Body of pancreas (tissue), 4 donors: ENCODE measurements around the gene PPP2R3B. TPM values are rescaled to one million over a fixed set of nuclear protein-coding genes. Genes with fewer than 3 reads are reported as not detected.
"Not testable (repeated sequence)": the region's sequence is repeated elsewhere in the genome, so short reads cannot be mapped to it uniquely, and the experiment has no call there.

Source experiments
- ATAC-seq: fragments of 150-250 bp; one replicate; pipeline ENCODE4 v1.9.1; 2016
- DNase-seq, 4 donors: peaks; one replicate each; pipeline ENCODE4 v3.0.0-alpha.2; 2019
- H3K27ac ChIP-seq, 4 donors: fragments of 200-600 bp; sonication (generic); 1 replicate in 3 of 4; 2 replicates in 1 of 4; pipeline versions ENCODE4 v1.5.1 to v1.6.1; 2016 to 2019; ENCODE audit warnings: mild to moderate bottlenecking in 1 of 4, mixed read lengths in 1 of 4, moderate library complexity in 1 of 4
- H3K27me3 ChIP-seq, 2 donors: fragments of 200-600 bp; sonication (generic); one replicate each; pipeline ENCODE4 v1.6.0; 2016; ENCODE audit warnings: mild to moderate bottlenecking in 1 of 2
- H3K36me3 ChIP-seq, 2 donors: fragments of 200-600 bp; sonication (generic); replicated peaks in 1 of 2; 2 replicates each; pipeline ENCODE4 v1.5.1; 2016; ENCODE audit warnings: low read depth in 2 of 2; ENCODE audit not compliant: insufficient read depth in 1 of 2
- H3K4me1 ChIP-seq: fragments of 200-600 bp; sonication (generic); one replicate; pipeline ENCODE4 v1.6.0; 2016
- H3K4me3 ChIP-seq, 2 donors: fragments of 200-600 bp; sonication (generic); 1 replicate in 1 of 2; 2 replicates in 1 of 2; pipeline ENCODE4 v1.5.1; 2016 to 2019
- H3K9me3 ChIP-seq, 3 donors: fragments of 200-600 bp; sonication (generic); 1 replicate in 2 of 3; 2 replicates in 1 of 3; pipeline ENCODE4 v1.5.1; 2016
- POLR2A ChIP-seq, 3 donors: fragments of 450-650 bp; IDR thresholded peaks; one replicate each; pipeline ENCODE4 v1.6.1; 2016; ENCODE audit warnings: antibody characterized with exemption in 3 of 3, mild to moderate bottlenecking in 2 of 3
- whole genome bisulfite sequencing, 2 donors: methylation state at CpG; one replicate each; pipeline ENCODE4 v1.1.5; 2017; 5-methylcytosine and 5-hydroxymethylcytosine counted together
- intact Hi-C: fragments of 100-400 bp; cut with DNase I; formaldehyde crosslinking; loops from one replicate; pipeline ENCODE4 v1.15.1; 2023
- total RNA-seq, 2 donors: library from RNA; depleted of rRNA; stranded (reverse); fragments of >200 nt; gene quantifications; one replicate each; pipeline ENCODE4 v1.1.0, GENCODE V29; 2016
- TF ChIP-seq, protein P1 (sequence below), 7 experiments: fragments of 450-650 bp in 4 of 7; fragments of 200-600 bp in 3 of 7; sonication (generic) in 3 of 7; IDR thresholded peaks; one replicate each; pipeline ENCODE4 v1.5.1; 2016 to 2019; ENCODE audit warnings: antibody characterized with exemption in 7 of 7

PPP2R3B gene
- total RNA-seq, 2 donors from 2014 or later, result 5.6 to 11.4 TPM

DNA sequence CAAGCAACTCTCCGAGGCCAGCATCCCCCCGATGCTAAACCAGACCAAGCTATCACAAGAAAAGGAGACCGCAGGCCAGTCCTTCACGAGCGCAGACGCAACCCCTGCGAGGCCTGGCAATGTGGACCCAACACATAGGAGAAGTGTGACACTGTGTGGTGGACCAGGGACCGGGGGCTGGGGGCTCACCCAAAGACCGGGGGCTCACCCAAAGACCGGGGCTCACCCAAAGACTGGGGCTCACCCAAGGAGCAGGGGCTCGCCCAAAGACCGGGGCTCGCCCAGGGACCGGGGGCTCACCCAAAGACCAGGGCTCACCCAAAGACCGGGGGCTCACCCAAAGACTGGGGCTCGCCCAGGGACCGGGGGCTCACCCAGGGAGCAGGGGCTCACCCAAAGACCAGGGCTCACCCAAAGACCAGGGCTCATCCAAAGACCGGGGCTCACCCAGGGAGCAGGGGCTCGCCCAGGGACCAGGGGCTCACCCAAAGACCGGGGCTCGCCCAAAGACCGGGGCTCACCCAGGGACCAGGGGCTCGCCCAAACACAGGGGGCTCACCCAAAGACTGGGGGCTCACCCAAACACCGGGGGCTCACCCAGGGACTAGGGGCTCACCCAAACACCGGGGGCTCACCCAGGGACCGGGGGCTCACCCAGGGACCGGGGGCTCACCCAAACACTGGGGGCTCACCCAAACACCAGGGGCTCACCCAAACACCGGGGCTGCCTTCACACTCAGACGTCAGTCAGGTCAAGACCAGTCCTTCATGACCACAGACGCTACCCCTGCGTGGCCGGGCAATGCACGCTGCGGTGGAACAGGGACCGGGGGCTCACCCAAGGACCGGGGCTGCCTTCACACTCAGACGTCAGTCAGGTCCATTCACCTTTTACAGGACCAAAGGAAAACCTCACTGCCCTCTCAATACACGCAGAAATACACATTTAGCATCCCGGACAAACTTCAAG lies 32.9 kb downstream of the PPP2R3B start:
- Histone ChIP-seq H3K27ac (no peak overlapping the region), H3K27me3 (no peaks in the 10 kb centered on the region), H3K9me3 (no peaks in the 10 kb centered on the region), H3K36me3 (no peaks in the 10 kb centered on the region), H3K4me1 (no peaks in the 10 kb centered on the region), H3K4me3 (no peak overlapping the region)
- 92 to 100% methylated on average over 7 to 33 of the region's 39 CpGs for WGBS, 2 donors
- TF ChIP-seq, protein P1, sequence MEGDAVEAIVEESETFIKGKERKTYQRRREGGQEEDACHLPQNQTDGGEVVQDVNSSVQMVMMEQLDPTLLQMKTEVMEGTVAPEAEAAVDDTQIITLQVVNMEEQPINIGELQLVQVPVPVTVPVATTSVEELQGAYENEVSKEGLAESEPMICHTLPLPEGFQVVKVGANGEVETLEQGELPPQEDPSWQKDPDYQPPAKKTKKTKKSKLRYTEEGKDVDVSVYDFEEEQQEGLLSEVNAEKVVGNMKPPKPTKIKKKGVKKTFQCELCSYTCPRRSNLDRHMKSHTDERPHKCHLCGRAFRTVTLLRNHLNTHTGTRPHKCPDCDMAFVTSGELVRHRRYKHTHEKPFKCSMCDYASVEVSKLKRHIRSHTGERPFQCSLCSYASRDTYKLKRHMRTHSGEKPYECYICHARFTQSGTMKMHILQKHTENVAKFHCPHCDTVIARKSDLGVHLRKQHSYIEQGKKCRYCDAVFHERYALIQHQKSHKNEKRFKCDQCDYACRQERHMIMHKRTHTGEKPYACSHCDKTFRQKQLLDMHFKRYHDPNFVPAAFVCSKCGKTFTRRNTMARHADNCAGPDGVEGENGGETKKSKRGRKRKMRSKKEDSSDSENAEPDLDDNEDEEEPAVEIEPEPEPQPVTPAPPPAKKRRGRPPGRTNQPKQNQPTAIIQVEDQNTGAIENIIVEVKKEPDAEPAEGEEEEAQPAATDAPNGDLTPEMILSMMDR (IDR thresholded peaks at IDR 0.05), result no peak
- ATAC-seq, result no peak
- intact Hi-C loops, result no loop called here
- no peak for DNase-seq

DNA sequence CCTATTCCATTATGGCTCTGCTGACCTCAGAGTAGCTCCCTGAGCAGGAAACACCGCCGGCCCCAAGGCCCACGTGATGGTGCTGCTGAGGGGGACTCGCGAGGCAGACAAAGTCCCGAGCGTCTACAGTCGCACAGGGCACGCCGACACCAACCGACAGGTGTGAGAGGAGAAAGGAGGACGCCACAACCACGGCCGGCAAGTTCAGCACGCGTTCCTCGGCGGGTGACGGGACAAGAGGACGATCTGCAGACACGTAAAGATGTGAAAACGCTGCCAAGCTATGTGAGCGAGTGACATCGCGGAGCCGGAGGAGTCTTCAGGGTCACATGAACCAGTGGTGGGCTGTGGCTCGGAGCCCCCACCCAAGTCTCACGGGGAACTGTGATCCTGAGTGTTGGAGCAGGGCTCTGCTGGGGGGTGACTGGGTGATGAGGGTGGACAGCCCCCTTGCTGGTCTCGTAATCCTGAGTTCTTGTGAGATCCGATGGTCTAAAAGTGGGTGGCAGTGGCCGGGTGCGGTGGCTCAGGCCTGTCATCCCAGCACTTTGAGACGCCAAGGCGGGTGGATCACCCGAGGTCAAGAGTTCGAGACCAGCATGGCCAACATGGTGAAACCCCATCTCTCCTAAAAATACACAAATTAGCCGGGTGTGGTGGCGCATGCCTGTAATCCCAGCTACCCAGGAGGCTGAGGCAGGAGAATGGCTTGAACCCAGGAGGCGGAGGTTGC lies 34.0 kb downstream of the PPP2R3B start:
- DNase-seq (no peak), ATAC-seq (no peak)
- no peak for TF ChIP-seq POLR2A (IDR thresholded peaks at IDR 0.05)
- TF ChIP-seq, protein P1 (IDR thresholded peaks at IDR 0.05), result no peak
- intact Hi-C loops, result no loop called here
- Histone ChIP-seq H3K9me3 (no peaks in the 10 kb centered on the region), H3K4me1 (no peaks in the 10 kb centered on the region), H3K27me3 (no peaks in the 10 kb centered on the region), H3K36me3 (no peaks in the 10 kb centered on the region), H3K27ac (no peak overlapping the region), H3K4me3 (no peak overlapping the region)
- 95 to 97% methylated on average over 27 to 38 of the region's 39 CpGs for WGBS, 2 donors

- Histone ChIP-seq H3K36me3 (no peaks in the 10 kb centered on the region), H3K4me3 (no peak overlapping the region), H3K27me3 (no peaks in the 10 kb centered on the region), H3K27ac (no peak overlapping the region), H3K4me1 (no peaks in the 10 kb centered on the region), H3K9me3 (no peaks in the 10 kb centered on the region)
- intact Hi-C loops, result no loop called here
- no peak for DNase-seq
- TF ChIP-seq, protein P1 (IDR thresholded peaks at IDR 0.05), result no peak
- TF ChIP-seq POLR2A (IDR thresholded peaks at IDR 0.05), result no peak
- no peak for ATAC-seq
- 94 to 95% methylated on average over 17 to 24 of the region's 27 CpGs for WGBS, 2 donors
These were observed 34.5 kb downstream of the PPP2R3B start for GRCh38 chrX:352181-352580.

- TF ChIP-seq, protein P1 (IDR thresholded peaks at IDR 0.05), result no peak
- no peak for TF ChIP-seq POLR2A (IDR thresholded peaks at IDR 0.05)
- Histone ChIP-seq H3K4me1 (no peaks in the 10 kb centered on the region), H3K27me3 (no peaks in the 10 kb centered on the region), H3K9me3 (no peaks in the 10 kb centered on the region), H3K27ac (no peak overlapping the region), H3K36me3 (no peaks in the 10 kb centered on the region), H3K4me3 (no peak overlapping the region)
- DNase-seq (no peak), ATAC-seq (no peak)
- WGBS, 2 donors, result 95 to 96% methylated on average over 10 of the region's 10 CpGs
- intact Hi-C loops, result no loop called here
These were observed 35.0 kb downstream of the PPP2R3B start for GRCh38 chrX:351736-352135.

DNA sequence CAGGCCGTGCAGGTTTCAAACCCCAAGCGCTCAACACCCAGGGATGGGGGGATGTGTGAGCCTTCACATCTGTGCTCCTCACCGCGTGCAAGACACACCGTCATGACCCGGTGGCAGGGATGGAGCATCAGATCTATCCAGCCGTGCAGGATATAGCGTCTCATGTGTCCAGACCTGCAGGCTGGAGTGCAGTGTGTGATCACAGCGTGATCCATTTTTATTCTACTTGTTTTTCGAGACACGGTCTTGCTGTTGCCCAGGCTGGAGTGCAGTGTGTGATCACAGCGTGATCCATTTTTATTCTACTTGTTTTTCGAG lies 35.4 kb downstream of the PPP2R3B start:
- intact Hi-C loops, H3K27me3 ChIP-seq, H3K36me3 ChIP-seq, H3K27ac ChIP-seq, DNase-seq, ATAC-seq, H3K9me3 ChIP-seq, H3K4me1 ChIP-seq, H3K4me3 ChIP-seq: not testable (repeated sequence)
- WGBS, 2 donors, result 96 to 97% methylated on average over 13 of the region's 13 CpGs
